ENCODE measurements around the gene NDUFV1. TPM values are rescaled to one million over a fixed set of nuclear protein-coding genes. Genes with fewer than 3 reads are reported as not detected.

Gene NDUFV1
- total RNA-seq, 1 experiment from 2014 or later = 242 TPM

- intact Hi-C loops (cut with micrococcal nuclease) = no loop called here
- CTCF ChIA-PET = interaction anchor here (1.6 kb wide), 2 partner anchors 13 to 44 kb away, joined by 5 to 9 read pairs; partner anchors contain the start of gene NUDT8
- TF ChIP-seq ZNF274 (IDR thresholded peaks at IDR 0.05; ENCODE audit: low read depth, low read length) (no peak), TCF7L2 (IDR thresholded peaks at IDR 0.05; ENCODE audit: borderline replicate concordance, extremely low read depth, insufficient read depth, insufficient read length) (no peak), CTCF (IDR thresholded peaks at IDR 0.05 in 2 of 3, conservative IDR thresholded peaks at IDR 0.05 in 1 of 3; ENCODE audit: borderline replicate concordance in 1 of 3, insufficient read depth in 1 of 3, low read depth in 2 of 3, low read length in 2 of 3) (no peak), SIN3A (IDR thresholded peaks at IDR 0.05; ENCODE audit: low read depth) (no peak), MAX (IDR thresholded peaks at IDR 0.05) (no peak), EGR1 (IDR thresholded peaks at IDR 0.05; ENCODE audit: low read depth) (no peak), EZH2 (IDR thresholded peaks at IDR 0.05) (no peak), SP1 (IDR thresholded peaks at IDR 0.05; ENCODE audit: low read depth) (no peak), EZH2phosphoT487 (IDR thresholded peaks at IDR 0.05; ENCODE audit: borderline replicate concordance) (no peak), CEBPB (IDR thresholded peaks at IDR 0.05; ENCODE audit: low read depth) (no peak), ZBTB33 (IDR thresholded peaks at IDR 0.05; ENCODE audit: extremely low read depth, insufficient replicate concordance, low read length) (no peak), ELF1 (IDR thresholded peaks at IDR 0.05; ENCODE audit: borderline replicate concordance, low read depth) (no peak), SRF (IDR thresholded peaks at IDR 0.05; ENCODE audit: low read depth) (no peak)
- Histone ChIP-seq H3K36me3 (ENCODE audit: control insufficient read depth in 1 of 2, insufficient read depth in 2 of 2, low read length in 2 of 2) (peaks cover 0 to 2% of the 10 kb centered on the region in 2 experiments; a peak in 2 of 4 replicates), H3K4me2 (ENCODE audit: low read length) (no peak overlapping the region), H3K9me2 (ENCODE audit: insufficient read depth) (no peaks in the 10 kb centered on the region), H3K27ac (ENCODE audit: low read depth, low read length) (no peak overlapping the region), H2AFZ (ENCODE audit: low read depth, low read length, poor library complexity, severe bottlenecking) (no peak overlapping the region), H3K9ac (ENCODE audit: low read length) (no peak overlapping the region), H3K79me2 (ENCODE audit: insufficient read depth, low read length) (no peaks in the 10 kb centered on the region), H3K4me3 (replicated peaks in 1 of 2; ENCODE audit: low read depth in 1 of 2, low read length in 2 of 2) (no peak overlapping the region), H3K27me3 (ENCODE audit: insufficient read depth, low read length) (no peaks in the 10 kb centered on the region), H4K20me1 (ENCODE audit: insufficient read depth) (no peaks in the 10 kb centered on the region), H3K9me3 (ENCODE audit: control insufficient read depth in 1 of 2, insufficient read depth in 1 of 2, low read depth in 1 of 2, low read length in 2 of 2) (no peaks in the 10 kb centered on the region), H3K4me1 (ENCODE audit: control insufficient read depth in 1 of 2, insufficient read depth in 2 of 2, low read length in 2 of 2) (peaks cover 2 to 13% of the 10 kb centered on the region in 2 experiments; a peak in 2 of 4 replicates)
- no peak for DNase-seq (ENCODE audit: low read depth, low spot score)
- RAD21 ChIA-PET (ENCODE audit: low non-redundant PET in 1 of 2, low total read pairs in 2 of 2, uncharacterized antibody in 2 of 2, unreplicated experiment in 2 of 2) = no interaction called here
- POLR2A ChIA-PET = no interaction called here
- ATAC-seq = no peak
- no TSS peak for BruUV-seq (replicated peaks)
These were observed 9.9 kb downstream of the NDUFV1 start for GRCh38 chr11:67616431-67617242.

Measured in HCT116 (cell line).